DND-41 (cell line): ENCODE data around the gene BLVRB.

Source experiments
- EZH2 ChIP-seq: IDR thresholded peaks from 3 replicates; pipeline ENCODE4 v1.6.1; 2012; ENCODE audit warnings: borderline replicate concordance, low read depth, mild to moderate bottlenecking, moderate library complexity, low read length, inconsistent platforms; ENCODE audit not compliant: severe bottlenecking
- TF ChIP-seq, protein P1 (sequence below): IDR thresholded peaks from 2 replicates; pipeline ENCODE4 v1.5.1; 2012; ENCODE audit warnings: borderline replicate concordance, low read length, moderate library complexity, mild to moderate bottlenecking; ENCODE audit not compliant: poor library complexity, severe bottlenecking; ENCODE audit errors: extremely low read depth

GRCh38 chr19:40449506-40449905, 16.0 kb downstream of the BLVRB start:
- TF ChIP-seq, protein P1, sequence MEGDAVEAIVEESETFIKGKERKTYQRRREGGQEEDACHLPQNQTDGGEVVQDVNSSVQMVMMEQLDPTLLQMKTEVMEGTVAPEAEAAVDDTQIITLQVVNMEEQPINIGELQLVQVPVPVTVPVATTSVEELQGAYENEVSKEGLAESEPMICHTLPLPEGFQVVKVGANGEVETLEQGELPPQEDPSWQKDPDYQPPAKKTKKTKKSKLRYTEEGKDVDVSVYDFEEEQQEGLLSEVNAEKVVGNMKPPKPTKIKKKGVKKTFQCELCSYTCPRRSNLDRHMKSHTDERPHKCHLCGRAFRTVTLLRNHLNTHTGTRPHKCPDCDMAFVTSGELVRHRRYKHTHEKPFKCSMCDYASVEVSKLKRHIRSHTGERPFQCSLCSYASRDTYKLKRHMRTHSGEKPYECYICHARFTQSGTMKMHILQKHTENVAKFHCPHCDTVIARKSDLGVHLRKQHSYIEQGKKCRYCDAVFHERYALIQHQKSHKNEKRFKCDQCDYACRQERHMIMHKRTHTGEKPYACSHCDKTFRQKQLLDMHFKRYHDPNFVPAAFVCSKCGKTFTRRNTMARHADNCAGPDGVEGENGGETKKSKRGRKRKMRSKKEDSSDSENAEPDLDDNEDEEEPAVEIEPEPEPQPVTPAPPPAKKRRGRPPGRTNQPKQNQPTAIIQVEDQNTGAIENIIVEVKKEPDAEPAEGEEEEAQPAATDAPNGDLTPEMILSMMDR = no peak
- TF ChIP-seq EZH2 = no peak
